Bronchial epithelial cell (primary cell): ENCODE data around the gene ZCCHC4. TPM values are rescaled to one million over a fixed set of nuclear protein-coding genes. Genes with fewer than 3 reads are reported as not detected.
A peak's percentile ranks its signal among the peaks of the same experiment; 100 is the strongest.
"Not testable (repeated sequence)": the region's sequence is repeated elsewhere in the genome, so short reads cannot be mapped to it uniquely, and the experiment has no call there.

Source experiments
- DNase-seq: peaks from one replicate; pipeline ENCODE4 v3.0.0-alpha.2; 2010; ENCODE audit warnings: low read depth
- FAIRE-seq: peaks from 2 replicates; lab custom pipeline; 2011; peaks lifted over from hg19 to GRCh38; lab: Jason Lieb, UNC
- H3K27me3 ChIP-seq: 2 replicates; pipeline ENCODE4 v1.5.1; 2011; ENCODE audit warnings: low read length; ENCODE audit not compliant: control insufficient read depth, insufficient read depth
- H3K36me3 ChIP-seq: 2 replicates; pipeline ENCODE4 v1.5.1; 2011; ENCODE audit warnings: low read length; ENCODE audit not compliant: control insufficient read depth, insufficient read depth
- H3K4me3 ChIP-seq: 2 replicates; pipeline ENCODE4 v1.5.1; 2011; ENCODE audit warnings: mild to moderate bottlenecking, low read depth, low read length, control low read depth
- total RNA-seq: library from RNA; depleted of rRNA; stranded (reverse); fragments of >200 nt; gene quantifications from 2 replicates; pipeline ENCODE4 v1.2.1, GENCODE V29; 2014
- TF ChIP-seq, protein P1 (sequence below): IDR thresholded peaks from 2 replicates; pipeline ENCODE4 v1.5.1; 2011; ENCODE audit warnings: mild to moderate bottlenecking, moderate library complexity, low read length, control low read depth, inconsistent platforms; ENCODE audit not compliant: insufficient read depth, severe bottlenecking

The ZCCHC4 gene
- total RNA-seq, 1 donor from 2014 or later = 12.4 TPM

DNA sequence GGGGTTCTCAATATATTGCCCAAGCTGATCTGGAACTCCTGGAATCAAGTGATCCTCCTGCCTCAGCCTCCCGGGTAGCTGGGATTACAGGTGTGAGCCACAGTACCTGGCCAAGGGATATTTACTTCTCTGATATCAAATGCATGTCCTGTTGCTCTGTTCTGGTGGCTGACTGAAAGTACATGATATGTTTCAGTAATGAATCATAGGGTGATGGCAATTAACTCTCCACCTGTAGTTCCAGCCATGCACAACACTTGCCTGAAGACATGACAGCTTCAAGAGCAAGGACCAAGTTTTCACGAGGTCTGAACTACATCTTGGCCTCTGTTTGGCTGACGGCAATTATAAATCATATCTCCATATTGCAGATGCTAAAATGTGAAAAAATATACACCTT lies 9.1 kb downstream of the ZCCHC4 start:
- H3K4me3 ChIP-seq = no peak overlapping the region
- no peaks in the 10 kb centered on the region for H3K27me3 ChIP-seq
- FAIRE-seq = peak; percentile 43
- DNase-seq = peak; percentile 14
- no peaks in the 10 kb centered on the region for H3K36me3 ChIP-seq
- TF ChIP-seq, protein P1, sequence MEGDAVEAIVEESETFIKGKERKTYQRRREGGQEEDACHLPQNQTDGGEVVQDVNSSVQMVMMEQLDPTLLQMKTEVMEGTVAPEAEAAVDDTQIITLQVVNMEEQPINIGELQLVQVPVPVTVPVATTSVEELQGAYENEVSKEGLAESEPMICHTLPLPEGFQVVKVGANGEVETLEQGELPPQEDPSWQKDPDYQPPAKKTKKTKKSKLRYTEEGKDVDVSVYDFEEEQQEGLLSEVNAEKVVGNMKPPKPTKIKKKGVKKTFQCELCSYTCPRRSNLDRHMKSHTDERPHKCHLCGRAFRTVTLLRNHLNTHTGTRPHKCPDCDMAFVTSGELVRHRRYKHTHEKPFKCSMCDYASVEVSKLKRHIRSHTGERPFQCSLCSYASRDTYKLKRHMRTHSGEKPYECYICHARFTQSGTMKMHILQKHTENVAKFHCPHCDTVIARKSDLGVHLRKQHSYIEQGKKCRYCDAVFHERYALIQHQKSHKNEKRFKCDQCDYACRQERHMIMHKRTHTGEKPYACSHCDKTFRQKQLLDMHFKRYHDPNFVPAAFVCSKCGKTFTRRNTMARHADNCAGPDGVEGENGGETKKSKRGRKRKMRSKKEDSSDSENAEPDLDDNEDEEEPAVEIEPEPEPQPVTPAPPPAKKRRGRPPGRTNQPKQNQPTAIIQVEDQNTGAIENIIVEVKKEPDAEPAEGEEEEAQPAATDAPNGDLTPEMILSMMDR = no peak

DNA sequence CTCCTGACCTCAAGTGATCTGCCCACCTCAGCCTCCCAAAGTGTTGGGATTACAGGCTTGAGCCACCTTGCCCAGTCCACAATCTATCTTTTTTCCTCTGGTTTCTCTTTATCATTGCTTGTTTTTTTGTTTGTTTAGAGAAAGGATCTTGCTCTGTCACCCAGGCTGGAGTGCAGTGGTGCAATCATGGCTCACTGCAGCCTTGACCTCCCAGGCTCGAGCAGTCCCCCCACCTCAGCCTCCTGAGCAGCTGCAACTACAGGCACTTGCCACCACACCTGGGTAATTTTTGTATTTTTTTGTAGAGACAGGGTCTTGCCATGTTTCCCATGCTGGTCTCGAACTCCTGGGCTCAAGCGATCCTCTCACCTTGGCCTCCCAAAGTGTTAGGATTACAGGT lies 15.9 kb downstream of the ZCCHC4 start:
- not testable (repeated sequence) for H3K4me3 ChIP-seq, H3K36me3 ChIP-seq, FAIRE-seq, H3K27me3 ChIP-seq, DNase-seq

DNA sequence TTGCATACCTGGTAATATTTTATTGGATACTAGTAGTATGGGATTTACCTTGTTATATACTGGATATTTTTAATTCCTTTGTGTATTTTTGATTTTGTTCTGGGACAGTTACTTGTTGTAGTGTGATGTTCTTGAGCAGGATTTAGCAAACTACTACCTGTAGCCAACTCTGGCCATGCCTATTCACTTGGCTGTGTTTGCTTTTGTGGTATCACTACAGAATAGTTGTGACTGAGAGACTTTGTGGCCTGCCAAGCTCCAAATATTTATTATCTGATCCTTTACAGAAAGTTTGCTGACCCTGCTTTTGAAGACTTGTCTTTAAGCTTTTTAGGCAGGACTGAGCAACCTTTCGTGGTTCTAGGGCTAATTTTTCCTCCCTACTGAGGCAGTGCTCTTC lies 17.8 kb downstream of the ZCCHC4 start:
- Histone ChIP-seq H3K4me3 (no peak overlapping the region), H3K27me3 (no peaks in the 10 kb centered on the region), H3K36me3 (no peaks in the 10 kb centered on the region)
- TF ChIP-seq, protein P1 = no peak
- FAIRE-seq (no peak), DNase-seq (no peak)

DNA sequence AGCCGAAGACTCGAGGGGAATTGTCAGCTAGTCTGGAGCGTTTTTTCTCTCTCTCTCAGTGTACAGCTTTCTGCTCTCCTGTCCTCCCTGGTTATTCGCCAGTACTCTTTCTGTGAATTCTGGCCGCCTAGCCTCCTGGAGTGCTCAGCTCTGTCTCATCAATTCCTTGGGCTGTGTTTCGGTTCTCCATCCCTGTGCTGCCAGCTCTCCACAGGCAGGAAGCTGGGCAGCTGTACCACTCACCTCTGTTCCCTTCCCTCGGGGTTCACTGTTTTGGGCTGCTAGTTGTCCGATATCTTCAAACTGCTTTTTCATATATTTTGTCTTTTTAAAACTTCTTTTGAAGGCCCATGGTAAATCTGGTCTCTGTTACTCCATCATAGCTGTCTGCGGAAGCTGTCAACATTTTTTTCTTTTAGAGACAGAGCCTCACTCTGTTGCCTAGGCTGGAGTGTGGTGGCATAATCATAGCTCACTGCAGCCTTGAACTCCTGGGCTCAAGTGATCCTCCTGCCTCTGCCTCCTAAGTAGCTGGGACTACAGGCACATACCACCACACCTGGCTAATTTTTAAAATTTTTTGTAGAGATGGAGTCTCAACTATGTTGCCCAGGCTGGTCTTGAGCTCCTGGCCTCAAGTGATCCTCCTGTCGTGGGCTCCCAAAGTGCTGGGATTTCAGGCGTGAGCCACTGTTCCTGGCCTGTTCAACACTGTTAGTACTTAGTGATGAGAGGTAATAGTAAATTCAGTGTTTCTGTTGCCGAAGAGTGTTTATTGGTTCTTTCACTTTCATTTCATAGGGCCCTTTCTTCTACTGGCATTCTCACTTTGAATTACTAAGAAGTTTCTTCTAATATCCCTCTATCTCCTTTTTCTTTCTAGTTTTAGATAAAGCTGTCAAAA lies 18.6 kb downstream of the ZCCHC4 start:
- Histone ChIP-seq H3K27me3 (no peaks in the 10 kb centered on the region), H3K36me3 (no peaks in the 10 kb centered on the region), H3K4me3 (no peak overlapping the region)
- TF ChIP-seq, protein P1 = no peak
- no peak for DNase-seq
- FAIRE-seq = no peak

DNA sequence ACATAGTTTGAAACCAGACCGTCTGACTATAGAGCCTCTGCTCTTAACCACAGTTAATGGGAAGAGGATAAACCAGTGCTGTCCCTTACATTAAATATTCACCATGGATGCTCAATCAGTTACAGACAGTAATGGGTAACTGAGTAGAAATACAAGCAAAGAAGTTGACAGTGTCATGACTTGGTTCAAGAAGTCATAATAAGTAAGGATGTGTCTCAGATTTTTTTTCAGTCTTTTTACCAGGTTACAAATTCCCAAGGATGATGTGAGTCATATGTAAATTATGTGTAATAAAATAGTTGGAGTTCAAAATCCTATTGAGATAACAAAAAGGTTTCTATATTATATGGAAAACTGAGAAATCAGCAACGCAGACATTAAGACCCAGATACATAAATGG lies 31.1 kb downstream of the ZCCHC4 start:
- TF ChIP-seq, protein P1 = no peak
- H3K27me3 ChIP-seq = no peaks in the 10 kb centered on the region
- no peak overlapping the region for H3K4me3 ChIP-seq
- FAIRE-seq (no peak), DNase-seq (peak; percentile 2)
- no peaks in the 10 kb centered on the region for H3K36me3 ChIP-seq

DNA sequence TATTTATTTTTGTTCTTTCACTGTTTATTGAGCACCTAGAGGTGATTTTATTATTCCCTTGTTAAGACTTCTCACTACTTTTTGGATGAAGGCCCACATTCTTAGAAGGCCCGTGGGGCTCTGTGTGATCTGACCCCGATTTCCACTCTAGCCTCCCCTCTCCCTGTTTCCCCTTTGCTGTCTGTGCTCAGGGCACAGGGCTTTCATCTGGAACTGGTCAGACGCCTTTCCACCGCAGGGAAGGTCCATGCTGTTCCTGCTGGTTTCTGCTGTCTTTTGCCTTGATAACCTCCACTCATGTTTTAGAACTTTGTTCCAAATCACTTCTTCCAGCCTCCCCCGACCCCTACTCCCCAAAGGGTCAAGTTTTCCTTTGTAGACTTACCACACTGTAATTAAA lies 33.2 kb downstream of the ZCCHC4 start:
- no peak for DNase-seq
- H3K27me3 ChIP-seq = no peaks in the 10 kb centered on the region
- H3K36me3 ChIP-seq = no peaks in the 10 kb centered on the region
- FAIRE-seq = no peak
- TF ChIP-seq, protein P1 = no peak
- H3K4me3 ChIP-seq = no peak overlapping the region
